ENCODE measurements around the gene MS4A14.

GRCh38 chr11:60348116-60348515 is 48.1 kb upstream of the MS4A14 start:
- peak; percentile 44 for TF ChIP-seq CTCF (IDR thresholded peaks at IDR 0.05)
- TF ChIP-seq POLR2AphosphoS5 (IDR thresholded peaks at IDR 0.05; ENCODE audit: low read depth, low read length) = no peak
- TF ChIP-seq TCF7L2 (IDR thresholded peaks at IDR 0.05; ENCODE audit: low read depth, low read length) = no peak
